ENCODE results near the gene PACRG.

Gene PACRG

GRCh38 chr6:163179061-163179460 is 451.3 kb downstream of the PACRG start:
- H3K9me2 ChIP-seq (replicated peaks; ENCODE audit: insufficient read depth, low read length): no peaks in the 10 kb centered on the region
- H2AFZ ChIP-seq (ENCODE audit: low read depth, low read length, severe bottlenecking): no peak overlapping the region
- H3K9ac ChIP-seq (ENCODE audit: low read length): no peak overlapping the region
- no peak overlapping the region for H3K4me2 ChIP-seq (ENCODE audit: low read depth, low read length, poor library complexity, severe bottlenecking)
- no peaks in the 10 kb centered on the region for H3K36me3 ChIP-seq (ENCODE audit: low read length)
- H3F3A ChIP-seq (ENCODE audit: insufficient read depth): no peaks in the 10 kb centered on the region
- no peaks in the 10 kb centered on the region for H3K27me3 ChIP-seq (ENCODE audit: low read length)
- no peaks in the 10 kb centered on the region for H3K79me2 ChIP-seq (ENCODE audit: insufficient read depth, low read length)
- H3K4me3 ChIP-seq (ENCODE audit: insufficient read depth, low read length, poor library complexity, severe bottlenecking): no peak overlapping the region
- TF ChIP-seq EZH2phosphoT487 (conservative IDR thresholded peaks at IDR 0.05; ENCODE audit: low read length): no peak
- TF ChIP-seq, protein P1, sequence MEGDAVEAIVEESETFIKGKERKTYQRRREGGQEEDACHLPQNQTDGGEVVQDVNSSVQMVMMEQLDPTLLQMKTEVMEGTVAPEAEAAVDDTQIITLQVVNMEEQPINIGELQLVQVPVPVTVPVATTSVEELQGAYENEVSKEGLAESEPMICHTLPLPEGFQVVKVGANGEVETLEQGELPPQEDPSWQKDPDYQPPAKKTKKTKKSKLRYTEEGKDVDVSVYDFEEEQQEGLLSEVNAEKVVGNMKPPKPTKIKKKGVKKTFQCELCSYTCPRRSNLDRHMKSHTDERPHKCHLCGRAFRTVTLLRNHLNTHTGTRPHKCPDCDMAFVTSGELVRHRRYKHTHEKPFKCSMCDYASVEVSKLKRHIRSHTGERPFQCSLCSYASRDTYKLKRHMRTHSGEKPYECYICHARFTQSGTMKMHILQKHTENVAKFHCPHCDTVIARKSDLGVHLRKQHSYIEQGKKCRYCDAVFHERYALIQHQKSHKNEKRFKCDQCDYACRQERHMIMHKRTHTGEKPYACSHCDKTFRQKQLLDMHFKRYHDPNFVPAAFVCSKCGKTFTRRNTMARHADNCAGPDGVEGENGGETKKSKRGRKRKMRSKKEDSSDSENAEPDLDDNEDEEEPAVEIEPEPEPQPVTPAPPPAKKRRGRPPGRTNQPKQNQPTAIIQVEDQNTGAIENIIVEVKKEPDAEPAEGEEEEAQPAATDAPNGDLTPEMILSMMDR (IDR thresholded peaks at IDR 0.05; ENCODE audit: insufficient read depth, low read length, poor library complexity, severe bottlenecking): no peak
- no peak overlapping the region for H3K27ac ChIP-seq (ENCODE audit: low read depth, low read length)
- no peaks in the 10 kb centered on the region for H3K9me3 ChIP-seq (ENCODE audit: insufficient read depth, low read length)
- no peaks in the 10 kb centered on the region for H4K20me1 ChIP-seq (ENCODE audit: low read depth, low read length)

- Histone ChIP-seq H4K20me1 (ENCODE audit: low read depth, low read length) (no peaks in the 10 kb centered on the region), H3K4me3 (ENCODE audit: insufficient read depth, low read length, poor library complexity, severe bottlenecking) (no peak overlapping the region), H3F3A (ENCODE audit: insufficient read depth) (no peaks in the 10 kb centered on the region), H3K9me3 (ENCODE audit: insufficient read depth, low read length) (no peaks in the 10 kb centered on the region), H2AFZ (ENCODE audit: low read depth, low read length, severe bottlenecking) (no peak overlapping the region), H3K36me3 (ENCODE audit: low read length) (no peaks in the 10 kb centered on the region), H3K9me2 (replicated peaks; ENCODE audit: insufficient read depth, low read length) (no peaks in the 10 kb centered on the region), H3K9ac (ENCODE audit: low read length) (no peak overlapping the region), H3K4me2 (ENCODE audit: low read depth, low read length, poor library complexity, severe bottlenecking) (no peak overlapping the region), H3K79me2 (ENCODE audit: insufficient read depth, low read length) (no peaks in the 10 kb centered on the region), H3K27ac (ENCODE audit: low read depth, low read length) (no peak overlapping the region), H3K27me3 (ENCODE audit: low read length) (no peaks in the 10 kb centered on the region)
- TF ChIP-seq, protein P1 (IDR thresholded peaks at IDR 0.05; ENCODE audit: insufficient read depth, low read length, poor library complexity, severe bottlenecking): no peak
- no peak for TF ChIP-seq EZH2phosphoT487 (conservative IDR thresholded peaks at IDR 0.05; ENCODE audit: low read length)
Measured at GRCh38 chr6:163179721-163180120, 451.9 kb downstream of the PACRG start.

- Histone ChIP-seq H3K4me3 (ENCODE audit: insufficient read depth, low read length, poor library complexity, severe bottlenecking) (no peak overlapping the region), H3K27ac (ENCODE audit: low read depth, low read length) (no peak overlapping the region), H3K9me2 (replicated peaks; ENCODE audit: insufficient read depth, low read length) (no peaks in the 10 kb centered on the region), H3F3A (ENCODE audit: insufficient read depth) (no peaks in the 10 kb centered on the region), H3K4me2 (ENCODE audit: low read depth, low read length, poor library complexity, severe bottlenecking) (no peak overlapping the region), H3K79me2 (ENCODE audit: insufficient read depth, low read length) (no peaks in the 10 kb centered on the region), H3K9me3 (ENCODE audit: insufficient read depth, low read length) (no peaks in the 10 kb centered on the region), H2AFZ (ENCODE audit: low read depth, low read length, severe bottlenecking) (no peak overlapping the region), H3K27me3 (ENCODE audit: low read length) (no peaks in the 10 kb centered on the region), H3K36me3 (ENCODE audit: low read length) (no peaks in the 10 kb centered on the region), H4K20me1 (ENCODE audit: low read depth, low read length) (no peaks in the 10 kb centered on the region), H3K9ac (ENCODE audit: low read length) (no peak overlapping the region)
- TF ChIP-seq, protein P1 (IDR thresholded peaks at IDR 0.05; ENCODE audit: insufficient read depth, low read length, poor library complexity, severe bottlenecking): no peak
- TF ChIP-seq EZH2phosphoT487 (conservative IDR thresholded peaks at IDR 0.05; ENCODE audit: low read length): no peak
Measured at GRCh38 chr6:163180874-163181541, 453.2 kb downstream of the PACRG start.
